HepG2 (cell line): ENCODE results near the gene STX2. TPM values are rescaled to one million over a fixed set of nuclear protein-coding genes. Genes with fewer than 3 reads are reported as not detected.
A peak's percentile ranks its signal among the peaks of the same experiment; 100 is the strongest.

Experiments used
- FOXK1 ChIP-seq: sonication (generic); formaldehyde crosslinking; IDR thresholded peaks from 2 replicates; pipeline ENCODE4 v1.4.0; 2020; ENCODE audit warnings: low read depth, missing genetic modification reagents, borderline replicate concordance
- HNF4A ChIP-seq: sonication (generic); formaldehyde crosslinking; IDR thresholded peaks from 2 replicates; pipeline ENCODE4 v1.4.0; 2020; ENCODE audit warnings: missing genetic modification reagents
- HOXA3 ChIP-seq: sonication (generic); formaldehyde crosslinking; IDR thresholded peaks from 2 replicates; pipeline ENCODE4 v1.5.0; 2020; ENCODE audit warnings: missing genetic modification reagents
- LCORL ChIP-seq, 2 experiments: fragments of 450-650 bp in 1 of 2; sonication (generic) in 1 of 2; formaldehyde crosslinking in 1 of 2; IDR thresholded peaks; 2 replicates each; pipeline versions ENCODE4 v1.5.0 to v1.6.1; 2017 to 2020; ENCODE audit warnings: antibody characterized with exemption in 1 of 2, missing genetic modification reagents in 1 of 2
- MZF1 ChIP-seq: sonication (generic); formaldehyde crosslinking; IDR thresholded peaks from 2 replicates; pipeline ENCODE4 v1.8.1; 2023; ENCODE audit warnings: mild to moderate bottlenecking, missing genetic modification reagents, borderline replicate concordance
- NFE2 ChIP-seq: sonication (generic); formaldehyde crosslinking; IDR thresholded peaks from 2 replicates; pipeline ENCODE4 v1.4.0; 2020; ENCODE audit warnings: missing genetic modification reagents
- NONO ChIP-seq, 2 experiments: fragments of 450-650 bp in 1 of 2; sonication (generic) in 1 of 2; formaldehyde crosslinking in 1 of 2; IDR thresholded peaks in 1 of 2; conservative IDR thresholded peaks in 1 of 2; 2 replicates each; pipeline versions ENCODE4 v1.6.1 to v1.8.0; 2017 to 2022; ENCODE audit warnings: mild to moderate bottlenecking in 1 of 2, missing genetic modification reagents in 1 of 2, moderate library complexity in 1 of 2
- PHF21A ChIP-seq: sonication (generic); formaldehyde crosslinking; IDR thresholded peaks from 2 replicates; pipeline ENCODE4 v1.5.0; 2020; ENCODE audit warnings: mild to moderate bottlenecking, missing genetic modification reagents
- RORA ChIP-seq: sonication (generic); formaldehyde crosslinking; IDR thresholded peaks from 2 replicates; pipeline ENCODE4 v1.5.0; 2020; ENCODE audit warnings: mild to moderate bottlenecking, missing genetic modification reagents, moderate library complexity
- TCF7 ChIP-seq: sonication (generic); IDR thresholded peaks from 2 replicates; pipeline ENCODE4 v1.6.1; 2016; ENCODE audit warnings: antibody characterized with exemption, low read depth
- ZNF136 ChIP-seq: sonication (generic); formaldehyde crosslinking; IDR thresholded peaks from 2 replicates; pipeline ENCODE4 v1.8.1; 2022; ENCODE audit warnings: low read depth, mild to moderate bottlenecking, moderate library complexity, missing genetic modification reagents
- ZNF205 ChIP-seq: IDR thresholded peaks from 2 replicates; pipeline ENCODE4 v1.6.1; 2018; ENCODE audit warnings: missing biosample characterization, missing genetic modification reagents
- ZNF264 ChIP-seq: sonication (generic); formaldehyde crosslinking; IDR thresholded peaks from 2 replicates; pipeline ENCODE4 v1.4.0; 2020; ENCODE audit warnings: missing genetic modification reagents
- ZNF329 ChIP-seq: sonication (generic); formaldehyde crosslinking; IDR thresholded peaks from 2 replicates; pipeline ENCODE4 v1.9.0; 2021; ENCODE audit warnings: low read depth, mild to moderate bottlenecking, missing genetic modification reagents
- polyA plus RNA-seq, 8 experiments: library from polyadenylated mRNA; depleted of rRNA in 3 of 8; stranded (reverse) in 7 of 8; unstranded in 1 of 8; fragments of >200 nt; fragmentation: Illumina TruSeq in 4 of 8; extraction: Trizol in 4 of 8; gene quantifications; 2 replicates each; pipeline versions ENCODE4 v1.2.1 to v1.2.3, GENCODE V29; 2011 to 2016; ENCODE audit warnings: low read depth in 4 of 8, missing spikeins in 1 of 8, mixed read lengths in 1 of 8; ENCODE audit not compliant: insufficient read depth in 1 of 8
- total RNA-seq, 5 experiments: library from RNA; depleted of rRNA; stranded (reverse); fragments of >200 nt; fragmentation: Illumina TruSeq; extraction: Trizol; gene quantifications; 2 replicates each; pipeline ENCODE4 v1.2.3, GENCODE V29; 2016; ENCODE audit warnings: low read depth in 1 of 5
- TF ChIP-seq, protein P1 (sequence below): sonication (generic); formaldehyde crosslinking; IDR thresholded peaks from 2 replicates; pipeline ENCODE4 v1.5.0; 2020; ENCODE audit warnings: mild to moderate bottlenecking, low read depth, missing genetic modification reagents, borderline replicate concordance
- TF ChIP-seq, protein P2 (sequence below): sonication (generic); formaldehyde crosslinking; IDR thresholded peaks from 2 replicates; pipeline ENCODE4 v1.8.1; 2023; ENCODE audit warnings: missing genetic modification reagents, inconsistent platforms, borderline replicate concordance
- TF ChIP-seq, protein P3 (sequence below), 2 experiments: sonication (generic) in 1 of 2; formaldehyde crosslinking in 1 of 2; IDR thresholded peaks; 2 replicates each; pipeline versions ENCODE4 v1.4.0 to v1.6.1; 2016 to 2020; ENCODE audit warnings: borderline replicate concordance in 1 of 2, low read depth in 1 of 2, mild to moderate bottlenecking in 1 of 2, missing genetic modification reagents in 1 of 2
- TF ChIP-seq, protein P4 (sequence below): sonication (generic); formaldehyde crosslinking; IDR thresholded peaks from 2 replicates; pipeline ENCODE4 v1.4.0; 2020; ENCODE audit warnings: missing genetic modification reagents
- TF ChIP-seq, protein P5 (sequence below): fragments of 450-650 bp; IDR thresholded peaks from 2 replicates; pipeline ENCODE4 v1.6.1; 2017

The STX2 gene
- total and polyA plus RNA-seq, 2 of the 13 experiments (the other 11 are each of a cell fraction or from before 2014, with no cell fraction given), result 13.4 to 25.1 TPM

DNA sequence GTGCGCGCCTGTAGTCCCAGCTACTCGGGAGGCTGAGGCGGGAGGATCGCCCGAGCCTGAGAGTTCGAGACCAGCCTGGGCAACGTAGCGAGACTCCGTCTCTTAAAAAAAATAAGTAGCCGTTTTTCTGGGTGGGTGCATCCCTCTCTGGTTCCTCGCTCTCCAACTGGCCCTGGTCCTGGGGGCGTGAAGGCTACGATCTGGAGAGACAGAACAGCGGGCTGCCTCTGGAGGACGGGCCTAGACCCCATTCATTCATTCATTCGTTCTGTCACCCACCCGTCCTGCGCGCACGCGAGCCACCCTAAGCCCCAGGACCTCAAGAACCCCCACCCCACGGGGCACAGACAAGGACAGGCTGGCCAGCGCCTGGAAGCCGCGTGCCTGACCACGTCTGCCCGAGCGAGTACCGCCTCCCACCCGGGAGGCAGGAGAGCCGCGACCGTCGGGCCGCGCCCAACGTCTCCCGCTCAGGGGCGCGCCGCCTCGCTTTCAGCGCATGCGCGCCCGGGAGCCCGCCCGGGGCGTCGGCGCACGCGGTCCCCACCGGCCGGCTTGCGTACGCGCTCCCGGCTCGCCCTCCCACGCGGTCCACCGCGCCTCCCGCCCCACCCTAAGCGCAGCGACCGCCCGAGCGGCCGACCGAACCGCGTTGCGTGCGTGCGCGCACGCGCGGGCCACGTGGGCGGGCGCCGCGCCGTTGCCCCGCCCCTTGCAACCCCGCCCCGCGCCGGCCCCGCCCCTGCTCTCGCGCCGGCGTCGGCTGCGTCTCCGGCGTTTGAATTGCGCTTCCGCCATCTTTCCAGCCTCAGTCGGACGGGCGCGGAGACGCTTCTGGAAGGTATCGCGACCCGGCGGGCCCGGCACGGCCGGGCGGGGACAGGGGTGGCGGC is 32.5 kb upstream of the STX2 start, which contains the start of gene RAN (continued):
- TF ChIP-seq, protein P1, sequence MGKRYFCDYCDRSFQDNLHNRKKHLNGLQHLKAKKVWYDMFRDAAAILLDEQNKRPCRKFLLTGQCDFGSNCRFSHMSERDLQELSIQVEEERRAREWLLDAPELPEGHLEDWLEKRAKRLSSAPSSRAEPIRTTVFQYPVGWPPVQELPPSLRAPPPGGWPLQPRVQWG (CRISPR knock-in tag), result no peak
- no peak for TF ChIP-seq FOXK1 (CRISPR knock-in tag)
- 0 out of 2 replicates have a peak, but pooled peaks have one; percentile 50 for TF ChIP-seq ZNF205 (CRISPR knock-in tag)
- no peak for TF ChIP-seq ZNF329 (CRISPR knock-in tag)
- TF ChIP-seq, protein P2, sequence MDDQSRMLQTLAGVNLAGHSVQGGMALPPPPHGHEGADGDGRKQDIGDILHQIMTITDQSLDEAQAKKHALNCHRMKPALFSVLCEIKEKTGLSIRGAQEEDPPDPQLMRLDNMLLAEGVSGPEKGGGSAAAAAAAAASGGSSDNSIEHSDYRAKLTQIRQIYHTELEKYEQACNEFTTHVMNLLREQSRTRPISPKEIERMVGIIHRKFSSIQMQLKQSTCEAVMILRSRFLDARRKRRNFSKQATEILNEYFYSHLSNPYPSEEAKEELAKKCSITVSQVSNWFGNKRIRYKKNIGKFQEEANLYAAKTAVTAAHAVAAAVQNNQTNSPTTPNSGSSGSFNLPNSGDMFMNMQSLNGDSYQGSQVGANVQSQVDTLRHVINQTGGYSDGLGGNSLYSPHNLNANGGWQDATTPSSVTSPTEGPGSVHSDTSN (CRISPR knock-in tag), result no peak; the same call in 1 of the 2 replicates
- no peak for TF ChIP-seq NONO (IDR thresholded peaks at IDR 0.05)
- peak; percentile 76 for TF ChIP-seq NONO (CRISPR knock-in tag; conservative IDR thresholded peaks at IDR 0.05)
- TF ChIP-seq HNF4A (CRISPR knock-in tag), result no peak
- TF ChIP-seq ZNF136 (CRISPR knock-in tag), result no peak
- TF ChIP-seq, protein P3, sequence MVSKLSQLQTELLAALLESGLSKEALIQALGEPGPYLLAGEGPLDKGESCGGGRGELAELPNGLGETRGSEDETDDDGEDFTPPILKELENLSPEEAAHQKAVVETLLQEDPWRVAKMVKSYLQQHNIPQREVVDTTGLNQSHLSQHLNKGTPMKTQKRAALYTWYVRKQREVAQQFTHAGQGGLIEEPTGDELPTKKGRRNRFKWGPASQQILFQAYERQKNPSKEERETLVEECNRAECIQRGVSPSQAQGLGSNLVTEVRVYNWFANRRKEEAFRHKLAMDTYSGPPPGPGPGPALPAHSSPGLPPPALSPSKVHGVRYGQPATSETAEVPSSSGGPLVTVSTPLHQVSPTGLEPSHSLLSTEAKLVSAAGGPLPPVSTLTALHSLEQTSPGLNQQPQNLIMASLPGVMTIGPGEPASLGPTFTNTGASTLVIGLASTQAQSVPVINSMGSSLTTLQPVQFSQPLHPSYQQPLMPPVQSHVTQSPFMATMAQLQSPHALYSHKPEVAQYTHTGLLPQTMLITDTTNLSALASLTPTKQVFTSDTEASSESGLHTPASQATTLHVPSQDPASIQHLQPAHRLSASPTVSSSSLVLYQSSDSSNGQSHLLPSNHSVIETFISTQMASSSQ (IDR thresholded peaks at IDR 0.05; ENCODE audit: low read depth), result no peak
- TF ChIP-seq, protein P3 (CRISPR knock-in tag; IDR thresholded peaks at IDR 0.05; ENCODE audit: borderline replicate concordance), result no peak
- TF ChIP-seq NFE2 (CRISPR knock-in tag), result no peak
- TF ChIP-seq LCORL (IDR thresholded peaks at IDR 0.05), result no peak
- no peak for TF ChIP-seq LCORL (CRISPR knock-in tag; IDR thresholded peaks at IDR 0.05)
- no peak for TF ChIP-seq RORA
- TF ChIP-seq HOXA3 (CRISPR knock-in tag), result peak; percentile 78
- TF ChIP-seq MZF1 (CRISPR knock-in tag), result no peak
- TF ChIP-seq, protein P4, sequence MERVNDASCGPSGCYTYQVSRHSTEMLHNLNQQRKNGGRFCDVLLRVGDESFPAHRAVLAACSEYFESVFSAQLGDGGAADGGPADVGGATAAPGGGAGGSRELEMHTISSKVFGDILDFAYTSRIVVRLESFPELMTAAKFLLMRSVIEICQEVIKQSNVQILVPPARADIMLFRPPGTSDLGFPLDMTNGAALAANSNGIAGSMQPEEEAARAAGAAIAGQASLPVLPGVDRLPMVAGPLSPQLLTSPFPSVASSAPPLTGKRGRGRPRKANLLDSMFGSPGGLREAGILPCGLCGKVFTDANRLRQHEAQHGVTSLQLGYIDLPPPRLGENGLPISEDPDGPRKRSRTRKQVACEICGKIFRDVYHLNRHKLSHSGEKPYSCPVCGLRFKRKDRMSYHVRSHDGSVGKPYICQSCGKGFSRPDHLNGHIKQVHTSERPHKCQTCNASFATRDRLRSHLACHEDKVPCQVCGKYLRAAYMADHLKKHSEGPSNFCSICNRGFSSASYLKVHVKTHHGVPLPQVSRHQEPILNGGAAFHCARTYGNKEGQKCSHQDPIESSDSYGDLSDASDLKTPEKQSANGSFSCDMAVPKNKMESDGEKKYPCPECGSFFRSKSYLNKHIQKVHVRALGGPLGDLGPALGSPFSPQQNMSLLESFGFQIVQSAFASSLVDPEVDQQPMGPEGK, result no peak
- TF ChIP-seq ZNF264 (CRISPR knock-in tag), result peak; percentile 73
- TF ChIP-seq, protein P5, sequence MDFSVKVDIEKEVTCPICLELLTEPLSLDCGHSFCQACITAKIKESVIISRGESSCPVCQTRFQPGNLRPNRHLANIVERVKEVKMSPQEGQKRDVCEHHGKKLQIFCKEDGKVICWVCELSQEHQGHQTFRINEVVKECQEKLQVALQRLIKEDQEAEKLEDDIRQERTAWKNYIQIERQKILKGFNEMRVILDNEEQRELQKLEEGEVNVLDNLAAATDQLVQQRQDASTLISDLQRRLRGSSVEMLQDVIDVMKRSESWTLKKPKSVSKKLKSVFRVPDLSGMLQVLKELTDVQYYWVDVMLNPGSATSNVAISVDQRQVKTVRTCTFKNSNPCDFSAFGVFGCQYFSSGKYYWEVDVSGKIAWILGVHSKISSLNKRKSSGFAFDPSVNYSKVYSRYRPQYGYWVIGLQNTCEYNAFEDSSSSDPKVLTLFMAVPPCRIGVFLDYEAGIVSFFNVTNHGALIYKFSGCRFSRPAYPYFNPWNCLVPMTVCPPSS, result no peak
- TF ChIP-seq PHF21A (CRISPR knock-in tag), result no peak; the same call in 1 of the 2 replicates
- no peak for TF ChIP-seq TCF7
